ENCODE measurements around the gene ETV6. TPM values are rescaled to one million over a fixed set of nuclear protein-coding genes. Genes with fewer than 3 reads are reported as not detected.

Gene ETV6
- total RNA-seq, 2 experiments from 2014 or later = 55.3 to 57.5 TPM

GRCh38 chr12:11793921-11794710, 144.6 kb downstream of the ETV6 start:
- POLR2A ChIA-PET = interaction anchor here (0.9 kb wide), 1 partner anchor 16 kb away, joined by 3 read pairs; no protein-coding TSS in a partner anchor
- Mint-ChIP-seq H3K4me1 (ENCODE audit: low read depth) (peaks cover 50% of the 10 kb centered on the region), H3K36me3 (peaks cover 28% of the 10 kb centered on the region), H3K27ac (no peak overlapping the region), H3K9me3 (no peaks in the 10 kb centered on the region), H3K4me3 (no peak overlapping the region), H3K27me3 (no peaks in the 10 kb centered on the region)
- no peak for DNase-seq
- intact Hi-C loops (cut with micrococcal nuclease) = no loop called here
- CTCF ChIA-PET = no interaction called here

- POLR2A ChIA-PET = no interaction called here
- H3K27ac Mint-ChIP-seq = no peak overlapping the region
- H3K27me3 Mint-ChIP-seq = no peaks in the 10 kb centered on the region
- peaks cover 47% of the 10 kb centered on the region for H3K4me1 Mint-ChIP-seq (ENCODE audit: low read depth)
- peaks cover 28% of the 10 kb centered on the region for H3K36me3 Mint-ChIP-seq
- no peak for DNase-seq
- H3K9me3 Mint-ChIP-seq = no peaks in the 10 kb centered on the region
- CTCF ChIA-PET = no interaction called here
- intact Hi-C loops (cut with micrococcal nuclease) = no loop called here
- no peak overlapping the region for H3K4me3 Mint-ChIP-seq
Measured at GRCh38 chr12:11794751-11795150, 145.3 kb downstream of the ETV6 start.

GRCh38 chr12:11795192-11795912, 145.9 kb downstream of the ETV6 start:
- Mint-ChIP-seq H3K4me1 (ENCODE audit: low read depth) (peaks cover 43% of the 10 kb centered on the region), H3K9me3 (no peaks in the 10 kb centered on the region), H3K36me3 (peaks cover 24% of the 10 kb centered on the region), H3K4me3 (no peak overlapping the region), H3K27me3 (no peaks in the 10 kb centered on the region), H3K27ac (no peak overlapping the region)
- DNase-seq = no peak
- ChIA-PET POLR2A (interaction anchor here (0.6 kb wide), 1 partner anchor 46 kb away, joined by 3 read pairs; no protein-coding TSS in a partner anchor), CTCF (no interaction called here)
- intact Hi-C loops (cut with micrococcal nuclease) = no loop called here

- H3K36me3 Mint-ChIP-seq = peaks cover 21% of the 10 kb centered on the region
Measured at GRCh38 chr12:11795913-11796459, 146.5 kb downstream of the ETV6 start.

GRCh38 chr12:11797317-11797913, 147.9 kb downstream of the ETV6 start:
- no peak for DNase-seq
- Mint-ChIP-seq H3K9me3 (no peaks in the 10 kb centered on the region), H3K27ac (peak overlapping the region; percentile 3), H3K36me3 (peaks cover 18% of the 10 kb centered on the region), H3K4me1 (ENCODE audit: low read depth) (peaks cover 55% of the 10 kb centered on the region), H3K27me3 (no peaks in the 10 kb centered on the region), H3K4me3 (no peak overlapping the region)
- CTCF ChIA-PET = no interaction called here
- POLR2A ChIA-PET = no interaction called here
- intact Hi-C loops (cut with micrococcal nuclease) = no loop called here

More at GRCh38 chr12:11795913-11796459, 146.5 kb downstream of the ETV6 start:
- intact Hi-C loops (cut with micrococcal nuclease) = no loop called here
- Mint-ChIP-seq H3K27ac (no peak overlapping the region), H3K4me1 (ENCODE audit: low read depth) (peaks cover 47% of the 10 kb centered on the region), H3K27me3 (no peaks in the 10 kb centered on the region), H3K4me3 (no peak overlapping the region), H3K9me3 (no peaks in the 10 kb centered on the region)
- ChIA-PET POLR2A (interaction anchor here (0.6 kb wide), 1 partner anchor 47 kb away, joined by 3 read pairs; no protein-coding TSS in a partner anchor), CTCF (no interaction called here)
- DNase-seq = no peak

GRCh38 chr12:11798006-11798708, 148.7 kb downstream of the ETV6 start:
- no peak overlapping the region for H3K4me3 Mint-ChIP-seq
- no peak for DNase-seq
- H3K36me3 Mint-ChIP-seq = peaks cover 22% of the 10 kb centered on the region
- CTCF ChIA-PET = interaction anchor here (0.7 kb wide), 1 partner anchor 234 kb away, joined by 3 read pairs; no protein-coding TSS in a partner anchor
- peaks cover 55% of the 10 kb centered on the region for H3K4me1 Mint-ChIP-seq (ENCODE audit: low read depth)
- no peaks in the 10 kb centered on the region for H3K9me3 Mint-ChIP-seq
- intact Hi-C loops (cut with micrococcal nuclease) = no loop called here
- no peaks in the 10 kb centered on the region for H3K27me3 Mint-ChIP-seq
- POLR2A ChIA-PET = no interaction called here
- peak overlapping the region; percentile 18 for H3K27ac Mint-ChIP-seq

GRCh38 chr12:11798856-11799501, 149.5 kb downstream of the ETV6 start:
- intact Hi-C loops (cut with micrococcal nuclease) = no loop called here
- no peak for DNase-seq
- CTCF ChIA-PET = interaction anchor here (0.7 kb wide), 1 partner anchor 234 kb away, joined by 3 read pairs; no protein-coding TSS in a partner anchor
- no peaks in the 10 kb centered on the region for H3K9me3 Mint-ChIP-seq
- peaks cover 54% of the 10 kb centered on the region for H3K4me1 Mint-ChIP-seq (ENCODE audit: low read depth)
- POLR2A ChIA-PET = no interaction called here
- peaks cover 24% of the 10 kb centered on the region for H3K36me3 Mint-ChIP-seq
- no peak overlapping the region for H3K27ac Mint-ChIP-seq
- no peaks in the 10 kb centered on the region for H3K27me3 Mint-ChIP-seq
- H3K4me3 Mint-ChIP-seq = no peak overlapping the region

- CTCF ChIA-PET = no interaction called here
- intact Hi-C loops (cut with micrococcal nuclease) = no loop called here
- no peak overlapping the region for H3K27ac Mint-ChIP-seq
- H3K27me3 Mint-ChIP-seq = no peaks in the 10 kb centered on the region
- H3K36me3 Mint-ChIP-seq = peaks cover 29% of the 10 kb centered on the region
- peaks cover 59% of the 10 kb centered on the region for H3K4me1 Mint-ChIP-seq (ENCODE audit: low read depth)
- no peaks in the 10 kb centered on the region for H3K9me3 Mint-ChIP-seq
- no peak overlapping the region for H3K4me3 Mint-ChIP-seq
- POLR2A ChIA-PET = no interaction called here
- DNase-seq = no peak
Measured at GRCh38 chr12:11799502-11799873, 150.0 kb downstream of the ETV6 start.

GRCh38 chr12:11801643-11802042, 152.2 kb downstream of the ETV6 start:
- H3K4me3 Mint-ChIP-seq = no peak overlapping the region
- peaks cover 33% of the 10 kb centered on the region for H3K36me3 Mint-ChIP-seq
- intact Hi-C loops (cut with micrococcal nuclease) = no loop called here
- ChIA-PET CTCF (no interaction called here), POLR2A (no interaction called here)
- H3K27ac Mint-ChIP-seq = no peak overlapping the region
- H3K4me1 Mint-ChIP-seq (ENCODE audit: low read depth) = peaks cover 62% of the 10 kb centered on the region
- H3K9me3 Mint-ChIP-seq = no peaks in the 10 kb centered on the region
- no peak for DNase-seq
- no peaks in the 10 kb centered on the region for H3K27me3 Mint-ChIP-seq

- H3K4me1 Mint-ChIP-seq (ENCODE audit: low read depth) = peaks cover 58% of the 10 kb centered on the region
- intact Hi-C loops (cut with micrococcal nuclease) = no loop called here
- H3K4me3 Mint-ChIP-seq = no peak overlapping the region
Measured at GRCh38 chr12:11804130-11804529, 154.7 kb downstream of the ETV6 start.

GRCh38 chr12:11805043-11805442, 155.6 kb downstream of the ETV6 start:
- Mint-ChIP-seq H3K27me3 (no peaks in the 10 kb centered on the region), H3K27ac (peak overlapping the region; percentile 3), H3K36me3 (peaks cover 34% of the 10 kb centered on the region), H3K4me3 (no peak overlapping the region), H3K9me3 (no peaks in the 10 kb centered on the region), H3K4me1 (ENCODE audit: low read depth) (peaks cover 59% of the 10 kb centered on the region)
- ChIA-PET CTCF (no interaction called here), POLR2A (no interaction called here)
- intact Hi-C loops (cut with micrococcal nuclease) = no loop called here
- DNase-seq = no peak

More at GRCh38 chr12:11804130-11804529, 154.7 kb downstream of the ETV6 start:
- H3K27me3 Mint-ChIP-seq = no peaks in the 10 kb centered on the region
- ChIA-PET POLR2A (no interaction called here), CTCF (no interaction called here)
- DNase-seq = no peak
- peak overlapping the region; percentile 36 for H3K27ac Mint-ChIP-seq
- no peaks in the 10 kb centered on the region for H3K9me3 Mint-ChIP-seq
- H3K36me3 Mint-ChIP-seq = peaks cover 34% of the 10 kb centered on the region
